Activated naive CD8-positive, alpha-beta T cell treated with anti-CD3 and anti-CD28 coated beads for 36 hours (primary cell): Measurements from ENCODE around the gene MYCN. TPM values are rescaled to one million over a fixed set of nuclear protein-coding genes. Genes with fewer than 3 reads are reported as not detected.

Experiments used
- DNase-seq: peaks from one replicate; pipeline ENCODE4 v3.0.0; 2021
- H3K27ac Mint-ChIP-seq: one replicate; pipeline ENCODE4 v1.8.0; 2022; ENCODE audit warnings: mild to moderate bottlenecking, moderate library complexity, mixed read lengths
- H3K27me3 Mint-ChIP-seq: one replicate; pipeline ENCODE4 v1.8.0; 2022; ENCODE audit warnings: mild to moderate bottlenecking, mixed read lengths
- H3K36me3 Mint-ChIP-seq: one replicate; pipeline ENCODE4 v1.8.0; 2021; ENCODE audit warnings: mild to moderate bottlenecking, mixed read lengths
- H3K4me1 Mint-ChIP-seq: one replicate; pipeline ENCODE4 v1.8.0; 2021; ENCODE audit warnings: mixed read lengths
- H3K4me3 Mint-ChIP-seq: one replicate; pipeline ENCODE4 v1.8.0; 2022; ENCODE audit warnings: mild to moderate bottlenecking, moderate library complexity, mixed read lengths
- H3K9me3 Mint-ChIP-seq: one replicate; pipeline ENCODE4 v1.8.0; 2022; ENCODE audit warnings: mixed read lengths
- total RNA-seq, 2 experiments: library from RNA; stranded (reverse); gene quantifications; one replicate each; pipeline ENCODE4 v1.2.3, GENCODE V29; 2021

Gene MYCN
- total RNA-seq, 2 experiments from 2014 or later = 0.16 TPM; not detected in 1

DNA sequence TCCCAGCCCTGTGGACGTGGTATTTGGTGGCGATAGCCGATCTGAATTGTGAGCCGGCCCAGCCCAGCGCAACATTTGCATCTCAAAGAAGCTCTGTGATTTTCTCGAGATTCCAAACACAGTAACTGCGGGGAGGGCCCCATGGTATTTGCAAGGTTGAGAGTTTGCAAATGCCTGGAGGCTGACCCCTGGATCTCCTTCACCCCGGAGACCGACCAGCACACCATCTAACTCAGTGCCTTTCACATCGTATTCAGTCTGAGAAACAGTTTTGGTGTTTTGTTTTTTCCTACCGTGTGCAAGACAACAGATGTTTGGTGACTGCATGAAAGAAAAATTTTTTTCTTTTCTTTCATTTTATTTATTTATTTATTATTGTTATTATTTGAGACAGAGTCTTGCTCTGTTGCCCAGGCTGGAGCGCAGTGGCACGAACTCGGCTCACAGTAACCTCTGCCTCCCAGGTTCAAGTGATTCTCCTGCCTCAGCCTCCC lies 40.3 kb downstream of the MYCN start:
- DNase-seq = no peak
- Mint-ChIP-seq H3K27ac (no peak overlapping the region), H3K27me3 (no peaks in the 10 kb centered on the region), H3K4me3 (no peak overlapping the region), H3K9me3 (no peaks in the 10 kb centered on the region), H3K4me1 (peaks cover 6% of the 10 kb centered on the region), H3K36me3 (no peaks in the 10 kb centered on the region)

DNA sequence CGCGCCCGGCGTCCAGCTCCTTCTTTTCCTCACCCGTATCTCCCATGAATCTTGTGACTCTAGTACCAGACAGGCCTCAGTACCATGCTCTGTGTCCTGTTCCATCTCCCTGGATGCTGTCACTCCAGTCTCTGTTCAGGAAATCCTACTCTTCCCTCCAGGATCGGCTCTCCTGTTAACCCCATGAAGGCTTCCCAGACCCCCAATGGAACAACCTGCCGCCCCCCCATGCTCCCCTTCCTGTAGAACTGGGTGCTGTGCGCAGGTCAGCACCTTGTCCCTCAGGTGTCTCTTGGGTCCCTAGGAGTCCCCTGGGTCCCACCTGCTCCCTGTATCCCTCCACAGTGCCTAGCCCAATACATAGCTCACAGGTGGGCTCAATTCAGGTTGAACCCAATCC lies 41.3 kb downstream of the MYCN start:
- DNase-seq = no peak
- Mint-ChIP-seq H3K4me1 (peaks cover 6% of the 10 kb centered on the region), H3K27ac (no peak overlapping the region), H3K9me3 (no peaks in the 10 kb centered on the region), H3K4me3 (no peak overlapping the region), H3K36me3 (no peaks in the 10 kb centered on the region), H3K27me3 (no peaks in the 10 kb centered on the region)

DNA sequence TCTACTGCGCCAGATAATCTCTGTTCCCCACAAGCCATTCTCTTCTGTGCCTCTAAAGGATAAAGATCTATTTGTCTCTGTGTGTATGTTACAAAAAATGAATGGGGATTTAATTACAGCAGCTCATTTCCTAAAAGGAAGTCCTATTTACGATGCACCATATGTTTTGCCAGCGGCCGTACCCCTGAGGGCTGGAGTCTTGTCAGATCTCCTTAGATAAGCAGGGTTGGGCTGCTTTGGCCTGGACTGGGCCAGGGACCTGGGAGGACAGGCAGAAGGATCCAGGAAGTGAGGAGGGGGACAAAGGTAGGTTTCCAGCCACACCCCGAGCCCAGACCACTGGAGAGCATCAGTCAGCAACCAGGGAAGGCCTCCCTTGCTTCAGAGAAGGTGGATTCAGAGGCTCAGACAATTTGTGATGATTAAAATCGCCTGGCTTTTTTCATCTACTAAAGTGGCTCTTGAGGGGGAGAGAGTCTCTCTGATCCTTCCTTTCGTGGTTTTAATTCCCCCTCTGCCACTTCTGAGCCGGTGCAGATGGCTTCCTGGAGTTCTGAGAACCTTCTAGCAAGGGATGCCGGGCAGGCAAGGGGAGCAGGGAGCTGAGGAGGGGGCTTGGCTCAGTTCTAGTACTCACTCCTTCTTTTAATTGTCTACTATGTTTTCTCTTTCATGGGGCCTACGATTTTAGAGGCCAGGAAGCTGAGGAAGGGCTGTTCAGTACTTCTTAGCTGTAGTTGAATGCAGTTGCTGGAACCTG lies 42.1 kb downstream of the MYCN start:
- Mint-ChIP-seq H3K4me1 (peaks cover 6% of the 10 kb centered on the region), H3K27ac (no peak overlapping the region), H3K9me3 (no peaks in the 10 kb centered on the region), H3K27me3 (no peaks in the 10 kb centered on the region), H3K36me3 (no peaks in the 10 kb centered on the region), H3K4me3 (no peak overlapping the region)
- DNase-seq = no peak

DNA sequence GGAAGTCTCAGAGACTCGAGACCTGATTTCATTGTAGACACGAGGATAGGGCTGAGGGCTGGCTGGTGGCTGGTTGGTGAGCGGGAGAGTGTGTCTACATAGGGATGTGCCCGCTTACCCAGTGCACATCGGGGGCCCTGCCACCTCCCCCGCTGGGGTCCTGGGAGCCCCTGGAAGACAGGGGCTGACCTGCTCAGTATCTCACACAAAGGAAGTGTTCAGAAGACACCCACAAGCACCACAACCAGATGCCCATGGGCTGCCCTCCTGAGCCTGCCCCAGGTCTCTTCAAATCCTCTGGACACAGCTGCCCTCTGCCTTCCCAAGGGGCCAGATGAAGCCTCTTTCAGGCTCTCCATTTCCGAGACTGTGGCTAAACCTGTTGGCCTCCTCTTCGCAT lies 43.1 kb downstream of the MYCN start:
- H3K9me3 Mint-ChIP-seq = no peaks in the 10 kb centered on the region
- no peak for DNase-seq
- no peaks in the 10 kb centered on the region for H3K36me3 Mint-ChIP-seq
- no peak overlapping the region for H3K27ac Mint-ChIP-seq
- H3K4me1 Mint-ChIP-seq = peaks cover 6% of the 10 kb centered on the region
- no peaks in the 10 kb centered on the region for H3K27me3 Mint-ChIP-seq
- H3K4me3 Mint-ChIP-seq = no peak overlapping the region

DNA sequence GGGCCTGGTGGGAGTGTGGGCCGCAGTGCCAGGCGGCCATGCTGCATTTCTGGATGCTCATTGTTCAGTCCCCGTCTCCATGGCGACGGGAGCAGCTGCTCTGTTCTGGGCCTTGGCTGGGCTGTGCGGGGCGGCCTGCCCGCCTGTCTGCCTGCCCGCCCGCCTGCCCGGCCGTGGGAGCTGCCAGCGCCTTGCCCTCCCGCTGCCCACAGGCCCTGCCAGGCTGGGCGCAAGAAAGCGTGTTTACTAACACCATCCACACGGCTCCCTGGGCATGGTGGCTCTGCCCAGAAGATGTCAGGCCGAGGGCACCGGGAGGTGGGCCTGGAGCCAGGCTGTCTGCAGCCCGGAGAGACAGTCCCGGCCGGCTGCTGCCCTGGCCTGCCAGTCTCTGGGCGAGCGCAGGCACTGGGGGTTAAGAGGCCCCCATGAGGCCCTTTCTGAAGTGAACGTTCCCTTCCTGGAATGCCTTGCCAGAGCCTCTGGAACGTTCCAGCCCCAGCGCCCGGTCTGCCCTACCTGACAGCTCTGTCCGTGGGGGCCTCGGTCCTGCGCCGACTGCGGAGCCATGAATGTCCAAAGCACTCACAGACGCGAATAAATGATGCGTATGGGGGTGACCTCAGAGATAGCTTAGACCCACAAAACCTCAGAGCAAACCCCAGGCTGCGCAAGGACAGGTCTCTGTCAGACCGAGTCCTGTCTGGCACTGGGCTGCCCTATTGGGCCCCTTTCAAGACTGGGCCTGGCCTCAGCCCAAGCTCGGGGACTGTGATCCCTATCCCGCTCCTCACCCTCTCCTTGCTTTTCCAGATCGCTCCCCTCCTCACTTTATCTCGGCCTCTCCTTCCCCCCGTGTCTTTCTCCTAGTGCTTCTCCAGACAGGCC lies 44.3 kb downstream of the MYCN start:
- peaks cover 6% of the 10 kb centered on the region for H3K4me1 Mint-ChIP-seq
- H3K27ac Mint-ChIP-seq = no peak overlapping the region
- H3K4me3 Mint-ChIP-seq = no peak overlapping the region
- DNase-seq = no peak
- H3K27me3 Mint-ChIP-seq = no peaks in the 10 kb centered on the region
- no peaks in the 10 kb centered on the region for H3K9me3 Mint-ChIP-seq
- no peaks in the 10 kb centered on the region for H3K36me3 Mint-ChIP-seq

DNA sequence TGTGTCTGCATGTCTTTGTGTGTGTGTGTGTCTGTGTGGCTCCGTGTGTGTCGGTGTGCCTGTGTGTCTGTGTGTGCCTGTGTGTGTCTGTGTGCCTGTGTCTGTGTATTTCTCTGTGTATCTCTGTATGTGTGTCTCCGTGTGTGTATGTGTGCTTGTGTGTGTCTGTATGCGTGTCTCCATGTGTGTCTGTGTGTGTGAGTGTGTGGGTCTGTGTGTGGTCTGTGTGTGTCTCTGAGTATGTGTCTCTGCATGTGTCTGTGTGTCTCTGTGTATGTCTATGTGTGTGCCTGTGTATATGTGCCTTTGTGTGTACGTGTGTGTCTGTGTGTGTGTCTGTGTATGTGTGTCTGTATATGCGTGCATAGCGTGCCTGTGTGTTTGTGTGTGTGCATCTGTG lies 45.2 kb downstream of the MYCN start:
- no peaks in the 10 kb centered on the region for H3K9me3 Mint-ChIP-seq
- H3K27me3 Mint-ChIP-seq = no peaks in the 10 kb centered on the region
- no peak overlapping the region for H3K4me3 Mint-ChIP-seq
- H3K27ac Mint-ChIP-seq = no peak overlapping the region
- no peak for DNase-seq
- no peaks in the 10 kb centered on the region for H3K36me3 Mint-ChIP-seq
- peaks cover 6% of the 10 kb centered on the region for H3K4me1 Mint-ChIP-seq

DNA sequence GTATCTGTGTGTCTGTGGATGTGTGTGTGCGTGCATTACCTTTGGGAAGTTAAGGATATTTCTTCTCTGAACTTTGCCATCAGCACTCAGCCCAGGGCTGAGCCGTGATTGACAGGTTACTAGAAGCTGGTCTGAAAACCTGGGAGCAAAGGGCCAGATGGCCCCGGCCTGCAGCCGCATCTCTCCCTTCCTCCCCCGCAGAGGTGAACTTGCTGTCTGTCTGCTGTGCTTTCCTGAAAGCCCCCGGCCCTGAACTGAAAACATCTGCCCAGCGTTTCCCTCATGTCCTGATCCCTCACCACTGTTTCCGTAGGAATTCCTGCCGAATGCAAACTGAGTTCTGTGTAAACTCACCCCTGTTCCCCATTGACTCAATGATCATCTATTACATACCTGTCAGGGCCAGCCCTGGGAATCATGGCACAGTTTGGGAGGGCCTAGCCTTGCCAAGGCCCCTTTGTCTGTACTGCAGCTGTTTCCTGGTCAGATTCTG lies 45.8 kb downstream of the MYCN start:
- H3K27me3 Mint-ChIP-seq = no peaks in the 10 kb centered on the region
- H3K27ac Mint-ChIP-seq = no peak overlapping the region
- H3K36me3 Mint-ChIP-seq = no peaks in the 10 kb centered on the region
- H3K9me3 Mint-ChIP-seq = no peaks in the 10 kb centered on the region
- no peak overlapping the region for H3K4me3 Mint-ChIP-seq
- H3K4me1 Mint-ChIP-seq = peaks cover 6% of the 10 kb centered on the region
- DNase-seq = no peak

DNA sequence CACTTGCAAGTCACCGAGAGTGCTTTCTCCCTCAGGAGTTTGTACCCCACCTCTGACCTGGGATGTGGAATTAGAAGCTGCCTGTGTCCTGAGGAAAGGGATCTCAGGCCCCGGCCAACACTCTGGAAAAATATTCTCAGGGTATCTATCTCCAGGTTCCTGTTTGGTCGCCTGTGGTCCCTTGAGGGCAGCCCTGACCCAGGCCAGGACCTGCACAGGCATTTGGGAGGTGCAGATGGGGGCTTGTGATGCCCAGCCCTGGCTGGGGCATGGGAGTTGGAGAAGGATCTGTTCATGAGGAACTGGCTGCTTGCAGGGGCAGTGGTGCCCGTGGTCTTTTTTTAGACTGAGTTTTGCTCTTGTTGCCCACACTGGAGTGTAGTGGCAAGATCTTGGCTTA lies 46.3 kb downstream of the MYCN start:
- no peak for DNase-seq
- Mint-ChIP-seq H3K27me3 (no peaks in the 10 kb centered on the region), H3K4me3 (no peak overlapping the region), H3K9me3 (no peaks in the 10 kb centered on the region), H3K4me1 (peaks cover 6% of the 10 kb centered on the region), H3K27ac (no peak overlapping the region), H3K36me3 (no peaks in the 10 kb centered on the region)

DNA sequence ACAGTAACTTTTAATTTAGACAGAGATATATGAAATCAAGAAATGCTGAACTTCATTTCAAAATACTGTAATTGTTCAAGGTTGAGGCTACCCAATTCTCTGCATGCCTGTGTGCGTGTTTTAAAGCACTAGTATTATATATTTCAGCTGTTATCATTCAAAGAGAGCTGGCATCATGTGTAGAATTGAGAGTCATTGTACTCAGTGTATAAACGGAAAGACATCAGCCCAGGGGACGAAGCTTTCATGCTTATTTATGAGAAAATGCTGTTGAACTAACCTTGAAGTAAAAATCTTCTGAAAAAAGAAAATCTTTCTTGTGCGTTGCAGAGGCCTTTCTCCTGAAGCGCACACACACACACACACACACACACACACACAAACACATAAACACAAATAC lies 48.4 kb downstream of the MYCN start:
- Mint-ChIP-seq H3K4me1 (no peaks in the 10 kb centered on the region), H3K27ac (no peak overlapping the region), H3K36me3 (no peaks in the 10 kb centered on the region), H3K9me3 (no peaks in the 10 kb centered on the region), H3K4me3 (no peak overlapping the region), H3K27me3 (no peaks in the 10 kb centered on the region)
- DNase-seq = no peak

DNA sequence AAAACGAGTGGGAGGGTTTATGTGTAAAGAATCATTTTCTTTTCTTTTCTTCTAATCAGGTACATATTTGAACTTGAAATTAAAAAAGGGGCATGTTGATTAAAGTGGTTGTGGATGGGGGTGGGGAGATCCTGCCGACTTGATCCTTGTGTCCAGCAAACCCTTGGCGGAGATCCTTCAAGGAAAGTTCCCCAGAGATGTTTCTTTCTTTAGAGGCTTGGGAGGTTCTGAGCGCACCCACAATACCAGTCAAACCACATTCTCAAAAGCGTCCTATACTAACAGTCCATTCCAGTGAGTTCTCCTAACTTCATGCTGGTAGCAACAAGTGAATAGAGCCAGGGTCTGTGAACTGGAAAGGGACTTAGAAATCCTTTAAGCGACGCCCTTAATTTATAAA lies 49.2 kb downstream of the MYCN start:
- Mint-ChIP-seq H3K4me3 (no peak overlapping the region), H3K27ac (no peak overlapping the region), H3K4me1 (no peaks in the 10 kb centered on the region), H3K36me3 (no peaks in the 10 kb centered on the region), H3K9me3 (no peaks in the 10 kb centered on the region), H3K27me3 (no peaks in the 10 kb centered on the region)
- no peak for DNase-seq

DNA sequence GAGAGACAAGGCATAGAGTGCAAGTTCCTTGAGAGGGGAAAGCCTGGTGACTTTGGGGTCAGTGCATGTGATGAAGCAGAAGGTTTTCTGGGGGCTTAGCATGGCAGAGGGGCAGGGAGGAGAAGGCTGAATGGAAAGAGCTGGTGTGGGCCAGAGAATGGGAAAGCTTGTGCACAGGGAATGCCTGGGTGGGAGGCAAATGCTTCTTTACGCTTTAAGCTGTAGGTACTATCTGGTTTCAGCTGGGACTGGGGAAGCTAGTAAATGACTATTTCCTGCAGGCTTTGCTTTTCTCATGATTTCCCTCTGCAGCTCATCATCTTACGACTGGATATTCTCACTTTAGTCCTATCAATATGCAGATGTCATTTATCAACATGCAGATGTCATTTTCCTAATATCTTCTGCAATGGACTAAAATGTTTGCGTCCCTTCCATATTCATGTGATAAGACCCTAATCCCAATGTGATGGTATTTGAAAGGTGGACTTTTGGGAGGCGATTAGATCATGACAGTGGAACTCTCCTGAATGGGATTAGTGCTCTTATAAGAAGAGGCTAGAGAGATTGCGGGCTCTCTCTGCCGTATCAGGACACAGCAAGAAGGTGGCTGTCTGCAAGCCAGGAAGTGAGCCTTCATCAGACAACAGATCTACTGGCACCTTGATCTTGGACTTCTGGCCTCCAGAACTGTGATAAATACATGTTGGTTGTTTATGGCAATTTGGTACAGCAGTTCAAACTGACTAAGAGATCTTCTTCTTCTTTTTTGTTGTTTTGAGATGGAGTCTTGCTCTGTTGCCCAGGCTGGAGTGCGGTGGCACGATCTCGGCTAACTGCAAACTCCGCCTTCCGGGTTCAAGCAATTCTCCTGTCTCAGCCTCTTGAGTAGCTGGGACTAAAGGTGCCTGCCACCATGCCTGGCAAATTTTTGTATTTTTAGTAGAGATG lies 50.1 kb downstream of the MYCN start:
- no peak for DNase-seq
- Mint-ChIP-seq H3K27me3 (no peaks in the 10 kb centered on the region), H3K4me1 (no peaks in the 10 kb centered on the region)

DNA sequence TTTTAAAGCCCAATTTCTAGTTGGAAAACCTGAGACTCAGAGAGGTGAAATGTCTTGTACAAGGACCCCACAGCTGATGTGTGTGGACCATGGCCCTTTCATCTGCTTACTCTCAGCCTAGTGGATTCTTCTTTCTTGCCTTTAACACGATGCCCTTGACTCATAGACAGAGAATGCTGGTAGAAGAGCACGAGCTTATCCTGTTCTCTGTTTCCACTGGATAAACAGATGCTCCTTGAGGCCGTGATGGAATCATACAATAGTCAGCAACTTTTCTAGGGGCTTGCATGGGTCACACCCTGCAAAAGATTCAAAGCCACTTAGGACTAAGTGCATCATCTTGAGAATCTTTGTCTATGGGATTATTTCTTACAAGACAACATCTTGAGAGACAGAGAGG lies 50.9 kb downstream of the MYCN start:
- no peak overlapping the region for H3K4me3 Mint-ChIP-seq
- no peak overlapping the region for H3K27ac Mint-ChIP-seq
- no peaks in the 10 kb centered on the region for H3K36me3 Mint-ChIP-seq
- DNase-seq = no peak
- H3K4me1 Mint-ChIP-seq = no peaks in the 10 kb centered on the region
- no peaks in the 10 kb centered on the region for H3K27me3 Mint-ChIP-seq
- no peaks in the 10 kb centered on the region for H3K9me3 Mint-ChIP-seq

More for the DNA sequence above, 50.1 kb downstream of the MYCN start:
- Mint-ChIP-seq H3K36me3 (no peaks in the 10 kb centered on the region), H3K27ac (no peak overlapping the region), H3K4me3 (no peak overlapping the region), H3K9me3 (no peaks in the 10 kb centered on the region)

DNA sequence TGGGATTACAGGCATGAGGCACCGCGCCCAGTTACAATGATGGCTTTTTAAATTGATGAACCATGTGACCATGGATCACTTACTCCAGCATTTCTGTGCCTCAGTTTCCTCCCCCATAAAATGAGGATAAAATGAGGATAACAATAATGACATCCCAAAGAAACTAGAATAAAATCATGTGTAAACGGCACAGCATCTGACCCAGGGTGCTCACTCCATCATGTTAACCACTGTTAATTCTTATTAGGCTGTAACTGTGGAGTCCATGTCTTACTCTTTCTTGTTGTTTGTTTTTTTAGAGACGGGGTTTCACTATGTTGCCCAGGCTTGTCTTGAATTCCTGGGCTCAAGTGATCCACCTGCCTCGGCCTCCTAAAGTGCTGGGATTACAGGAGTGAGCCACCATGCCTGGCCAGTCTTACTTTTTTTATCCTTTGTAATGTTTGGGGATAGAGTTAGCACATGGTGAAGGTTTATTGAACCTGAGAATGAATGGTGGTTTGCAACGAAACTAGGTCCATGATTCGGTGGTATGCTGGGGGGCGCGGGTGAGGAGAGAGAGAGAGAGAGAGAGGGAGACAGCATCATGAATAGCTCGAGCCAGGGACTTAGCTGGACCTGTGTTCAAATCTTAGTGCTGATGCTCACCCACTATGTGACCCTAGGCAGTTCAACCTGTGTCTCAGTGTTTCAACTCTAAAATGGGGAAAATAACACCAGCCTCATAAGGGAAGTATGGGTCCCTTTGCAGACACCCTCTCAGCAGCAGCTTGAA lies 52.3 kb downstream of the MYCN start:
- H3K36me3 Mint-ChIP-seq = no peaks in the 10 kb centered on the region
- H3K4me3 Mint-ChIP-seq = no peak overlapping the region
- no peak overlapping the region for H3K27ac Mint-ChIP-seq

DNA sequence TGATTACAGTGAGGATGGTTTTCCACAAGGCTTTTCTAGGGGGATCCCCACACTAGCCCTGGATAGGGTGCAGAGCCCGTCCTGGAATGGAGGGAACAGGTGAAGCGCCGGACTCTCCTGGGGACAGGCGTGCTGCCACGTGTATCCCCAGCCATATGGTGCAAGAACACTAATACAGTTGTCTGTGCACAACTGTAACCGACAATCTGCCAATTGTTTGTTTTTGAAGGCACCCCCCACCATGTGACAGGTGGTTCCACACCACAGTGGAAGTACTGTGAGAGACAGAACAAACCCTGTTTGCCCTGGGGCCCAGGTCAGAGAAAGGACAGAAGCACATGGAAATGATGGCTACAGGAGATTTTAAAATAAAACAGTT lies 52.9 kb downstream of the MYCN start:
- Mint-ChIP-seq H3K4me3 (no peak overlapping the region), H3K27ac (no peak overlapping the region)

More for the DNA sequence above, 52.3 kb downstream of the MYCN start:
- Mint-ChIP-seq H3K27me3 (no peaks in the 10 kb centered on the region), H3K9me3 (no peaks in the 10 kb centered on the region), H3K4me1 (no peaks in the 10 kb centered on the region)
- DNase-seq = no peak

More for the DNA sequence above, 52.9 kb downstream of the MYCN start:
- H3K27me3 Mint-ChIP-seq = no peaks in the 10 kb centered on the region
- no peaks in the 10 kb centered on the region for H3K36me3 Mint-ChIP-seq
- no peaks in the 10 kb centered on the region for H3K9me3 Mint-ChIP-seq
- H3K4me1 Mint-ChIP-seq = no peaks in the 10 kb centered on the region
- DNase-seq = no peak
